ENCODE results near the gene TPSG1.

TPSG1 gene

DNA sequence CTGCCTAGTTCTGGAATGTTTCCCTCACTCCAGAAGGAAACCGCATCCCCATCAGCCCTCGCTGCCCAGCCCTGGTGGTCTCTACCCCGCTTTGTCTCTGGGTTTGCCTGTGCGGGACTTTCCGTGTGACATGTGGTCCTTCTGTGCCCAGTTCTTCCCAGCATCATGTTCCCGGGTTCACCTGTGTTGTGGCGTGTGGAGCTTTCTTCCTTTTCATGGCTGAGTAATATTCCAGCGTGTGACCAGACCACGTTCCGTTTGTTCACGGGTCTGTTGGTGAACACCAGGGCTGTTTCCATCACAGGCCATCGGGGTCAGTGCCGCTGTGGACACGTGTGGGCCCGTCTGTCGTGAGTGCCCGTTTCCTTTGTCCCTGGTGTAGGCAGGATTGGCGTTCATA is 40.1 kb downstream of the TPSG1 start:
- Histone ChIP-seq H3K9me3 (ENCODE audit: control insufficient read depth, low read length) (no peaks in the 10 kb centered on the region), H3K4me3 (ENCODE audit: insufficient read depth, low read depth, low read length) (no peak overlapping the region), H3K4me1 (ENCODE audit: control insufficient read depth, insufficient read depth, low read length) (peaks cover 19% of the 10 kb centered on the region), H3K27me3 (ENCODE audit: control insufficient read depth, insufficient read depth, low read length, poor library complexity, severe bottlenecking) (no peaks in the 10 kb centered on the region), H3K27ac (ENCODE audit: insufficient read depth, low read depth, low read length, poor library complexity, severe bottlenecking) (no peak overlapping the region), H3K36me3 (ENCODE audit: control insufficient read depth, insufficient read depth, low read length) (no peaks in the 10 kb centered on the region)
- 96 to 97% methylated on average over 18 of the region's 18 CpGs for WGBS, 2 experiments

DNA sequence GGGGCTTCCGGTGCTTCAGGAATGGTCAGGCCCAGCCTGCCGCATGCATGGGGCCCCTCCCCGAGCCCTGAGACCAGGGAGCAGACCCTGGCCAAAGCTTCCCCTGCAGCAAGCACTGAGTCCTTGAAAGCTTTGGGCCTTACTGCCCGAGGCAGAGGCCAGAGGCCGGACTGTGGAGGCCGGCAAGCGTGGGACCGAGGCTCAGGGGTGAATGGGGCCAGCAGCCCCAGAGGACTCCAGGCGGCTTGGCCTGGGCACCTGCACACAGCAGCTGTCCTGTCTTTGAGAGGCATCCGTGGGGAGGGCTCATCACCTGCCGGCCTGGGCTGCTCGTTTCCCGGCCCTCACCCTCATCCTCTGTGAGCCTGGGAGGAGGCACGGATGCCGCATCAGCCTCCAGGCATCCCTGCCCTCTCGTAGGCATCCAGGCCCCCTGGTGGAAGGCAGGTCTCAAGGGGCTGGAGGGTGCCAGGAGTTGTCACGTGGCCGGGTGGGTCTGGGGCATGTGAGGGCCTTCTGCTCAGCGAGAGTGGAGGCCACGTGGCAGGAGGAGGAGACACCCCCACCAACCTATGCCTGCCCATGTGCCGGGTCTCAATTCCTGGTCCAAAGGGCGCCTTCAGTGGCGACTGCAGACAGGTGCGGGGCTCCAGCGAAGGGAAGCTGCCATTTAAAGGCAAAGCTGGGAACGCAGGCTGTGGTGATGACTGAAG is 40.8 kb downstream of the TPSG1 start:
- Histone ChIP-seq H3K4me1 (ENCODE audit: control insufficient read depth, insufficient read depth, low read length) (peaks cover 19% of the 10 kb centered on the region), H3K4me3 (ENCODE audit: insufficient read depth, low read depth, low read length) (no peak overlapping the region), H3K27me3 (ENCODE audit: control insufficient read depth, insufficient read depth, low read length, poor library complexity, severe bottlenecking) (no peaks in the 10 kb centered on the region), H3K9me3 (ENCODE audit: control insufficient read depth, low read length) (no peaks in the 10 kb centered on the region), H3K27ac (ENCODE audit: insufficient read depth, low read depth, low read length, poor library complexity, severe bottlenecking) (no peak overlapping the region), H3K36me3 (ENCODE audit: control insufficient read depth, insufficient read depth, low read length) (no peaks in the 10 kb centered on the region)
- WGBS, 2 experiments: 93 to 94% methylated on average over 26 of the region's 26 CpGs

DNA sequence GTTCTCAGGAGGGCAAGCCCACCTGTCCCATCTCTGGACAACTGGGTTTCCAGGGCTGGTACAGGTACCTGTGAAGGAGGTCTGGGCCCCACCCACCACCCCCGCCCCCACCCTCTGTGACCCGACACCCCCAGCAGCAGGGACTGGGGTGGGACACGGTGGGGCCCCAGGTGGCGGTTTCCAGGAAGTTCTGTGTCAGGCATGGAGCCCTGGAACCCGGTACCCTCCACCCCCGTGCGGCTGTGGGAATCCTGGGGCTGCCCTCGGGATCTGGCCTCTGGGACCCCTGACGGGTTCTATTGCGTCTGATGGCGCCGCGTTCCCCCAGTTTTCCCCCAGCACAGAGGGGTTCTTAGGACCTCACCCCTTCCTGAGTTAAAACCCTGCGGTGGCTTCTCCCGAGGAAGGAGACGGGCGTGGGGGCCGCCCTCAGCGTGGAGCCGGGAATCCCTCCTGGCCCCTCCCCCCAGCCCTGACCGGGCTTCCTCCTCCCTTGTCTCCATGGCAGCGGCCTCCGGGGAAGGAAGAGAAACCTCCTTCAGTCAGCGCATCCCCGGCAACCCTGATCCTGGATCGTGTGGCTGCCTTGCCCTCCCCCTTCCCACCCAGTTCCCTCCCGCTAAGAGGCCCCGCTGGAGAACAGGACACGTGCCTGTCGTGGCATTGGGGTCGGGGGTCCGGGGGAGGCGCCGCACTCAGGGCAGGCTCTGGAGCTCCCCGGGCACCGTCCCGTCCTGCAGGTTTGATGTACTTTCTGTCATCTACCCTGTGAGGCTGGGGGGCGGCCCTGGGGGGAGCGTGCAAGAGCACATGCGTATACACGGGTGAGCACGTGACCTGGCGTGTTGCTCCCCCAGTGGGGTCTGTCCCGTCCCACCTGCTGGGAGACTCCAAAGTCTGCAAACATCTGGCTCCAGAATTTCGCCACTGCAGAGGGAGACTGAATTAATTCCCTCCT is 41.8 kb downstream of the TPSG1 start:
- H3K9me3 ChIP-seq (ENCODE audit: control insufficient read depth, low read length): no peaks in the 10 kb centered on the region
- no peak overlapping the region for H3K27ac ChIP-seq (ENCODE audit: insufficient read depth, low read depth, low read length, poor library complexity, severe bottlenecking)
- peaks cover 19% of the 10 kb centered on the region for H3K4me1 ChIP-seq (ENCODE audit: control insufficient read depth, insufficient read depth, low read length)
- no peaks in the 10 kb centered on the region for H3K27me3 ChIP-seq (ENCODE audit: control insufficient read depth, insufficient read depth, low read length, poor library complexity, severe bottlenecking)
- H3K4me3 ChIP-seq (ENCODE audit: insufficient read depth, low read depth, low read length): no peak overlapping the region
- 62 to 63% methylated on average over 45 of the region's 45 CpGs for WGBS, 2 experiments
- no peaks in the 10 kb centered on the region for H3K36me3 ChIP-seq (ENCODE audit: control insufficient read depth, insufficient read depth, low read length)

DNA sequence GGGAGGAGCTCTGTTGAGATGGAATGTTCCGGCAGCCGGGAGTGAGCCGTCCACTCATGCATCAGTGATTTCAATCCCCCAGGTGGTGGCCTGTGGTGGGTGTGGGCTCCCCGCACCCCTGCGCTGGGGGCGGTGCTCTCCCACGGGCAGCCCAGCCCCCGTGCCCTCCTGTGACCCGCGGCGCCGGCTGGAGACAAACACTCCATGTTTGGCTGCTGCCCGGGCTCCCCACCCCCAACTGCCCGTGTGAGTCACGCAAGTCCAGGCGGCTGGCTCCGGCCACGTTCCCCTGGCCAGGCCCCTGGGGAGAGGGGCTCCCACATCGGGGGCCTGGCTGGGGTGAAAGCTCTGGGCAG is 42.8 kb downstream of the TPSG1 start:
- Histone ChIP-seq H3K4me1 (ENCODE audit: control insufficient read depth, insufficient read depth, low read length) (peaks cover 19% of the 10 kb centered on the region), H3K9me3 (ENCODE audit: control insufficient read depth, low read length) (no peaks in the 10 kb centered on the region), H3K36me3 (ENCODE audit: control insufficient read depth, insufficient read depth, low read length) (no peaks in the 10 kb centered on the region), H3K27ac (ENCODE audit: insufficient read depth, low read depth, low read length, poor library complexity, severe bottlenecking) (no peak overlapping the region), H3K27me3 (ENCODE audit: control insufficient read depth, insufficient read depth, low read length, poor library complexity, severe bottlenecking) (no peaks in the 10 kb centered on the region), H3K4me3 (ENCODE audit: insufficient read depth, low read depth, low read length) (no peak overlapping the region)
- 61 to 71% methylated on average over 19 of the region's 19 CpGs for WGBS, 2 experiments

DNA sequence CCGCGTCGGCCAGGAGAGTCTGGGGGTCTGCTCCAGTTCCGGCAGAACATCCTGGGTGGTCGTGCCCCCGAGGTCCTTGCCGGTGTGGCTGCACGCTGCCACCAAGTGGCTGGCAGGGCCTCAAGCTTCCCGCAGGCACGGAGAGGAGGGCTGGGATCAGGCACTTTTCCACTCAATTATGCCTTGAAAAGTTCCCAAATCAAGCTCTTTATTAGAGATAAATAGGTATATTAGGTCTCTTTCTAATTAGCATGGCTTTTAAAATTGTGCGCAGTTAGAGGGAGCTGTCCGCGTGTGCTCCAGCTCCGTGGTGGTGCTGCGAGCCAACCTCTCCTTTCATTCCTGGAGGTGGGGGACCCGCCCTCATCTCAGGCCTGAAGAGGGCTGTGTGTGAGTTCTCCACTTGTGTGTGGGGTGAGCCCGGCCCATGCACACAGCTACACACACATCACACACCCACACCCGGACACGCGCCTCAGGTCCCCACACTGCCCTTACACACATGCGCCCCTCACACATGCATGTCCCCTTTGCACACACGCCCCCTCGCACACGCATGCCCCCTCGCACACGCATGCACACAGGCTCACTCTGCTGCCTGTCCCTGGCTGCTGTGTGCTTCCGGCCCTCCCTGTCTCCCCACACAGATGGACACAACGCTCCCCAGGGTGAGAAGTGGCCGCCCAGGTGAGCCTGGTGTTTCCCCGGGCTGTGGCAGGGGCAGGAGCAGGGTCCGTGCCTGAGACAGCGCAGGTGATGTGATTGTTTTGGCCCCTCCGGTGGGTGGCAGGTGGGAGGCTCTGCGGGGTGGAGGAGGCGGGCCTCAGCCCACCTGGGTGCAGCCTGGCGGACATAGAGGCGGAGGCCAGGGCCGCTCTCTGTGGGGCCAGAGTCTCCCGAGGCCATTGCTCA is 43.4 kb downstream of the TPSG1 start:
- H3K36me3 ChIP-seq (ENCODE audit: control insufficient read depth, insufficient read depth, low read length): no peaks in the 10 kb centered on the region
- H3K4me3 ChIP-seq (ENCODE audit: insufficient read depth, low read depth, low read length): no peak overlapping the region
- peaks cover 20% of the 10 kb centered on the region for H3K4me1 ChIP-seq (ENCODE audit: control insufficient read depth, insufficient read depth, low read length)
- WGBS, 2 experiments: 82 to 84% methylated on average over 39 of the region's 39 CpGs
- no peaks in the 10 kb centered on the region for H3K27me3 ChIP-seq (ENCODE audit: control insufficient read depth, insufficient read depth, low read length, poor library complexity, severe bottlenecking)
- no peak overlapping the region for H3K27ac ChIP-seq (ENCODE audit: insufficient read depth, low read depth, low read length, poor library complexity, severe bottlenecking)
- no peaks in the 10 kb centered on the region for H3K9me3 ChIP-seq (ENCODE audit: control insufficient read depth, low read length)

DNA sequence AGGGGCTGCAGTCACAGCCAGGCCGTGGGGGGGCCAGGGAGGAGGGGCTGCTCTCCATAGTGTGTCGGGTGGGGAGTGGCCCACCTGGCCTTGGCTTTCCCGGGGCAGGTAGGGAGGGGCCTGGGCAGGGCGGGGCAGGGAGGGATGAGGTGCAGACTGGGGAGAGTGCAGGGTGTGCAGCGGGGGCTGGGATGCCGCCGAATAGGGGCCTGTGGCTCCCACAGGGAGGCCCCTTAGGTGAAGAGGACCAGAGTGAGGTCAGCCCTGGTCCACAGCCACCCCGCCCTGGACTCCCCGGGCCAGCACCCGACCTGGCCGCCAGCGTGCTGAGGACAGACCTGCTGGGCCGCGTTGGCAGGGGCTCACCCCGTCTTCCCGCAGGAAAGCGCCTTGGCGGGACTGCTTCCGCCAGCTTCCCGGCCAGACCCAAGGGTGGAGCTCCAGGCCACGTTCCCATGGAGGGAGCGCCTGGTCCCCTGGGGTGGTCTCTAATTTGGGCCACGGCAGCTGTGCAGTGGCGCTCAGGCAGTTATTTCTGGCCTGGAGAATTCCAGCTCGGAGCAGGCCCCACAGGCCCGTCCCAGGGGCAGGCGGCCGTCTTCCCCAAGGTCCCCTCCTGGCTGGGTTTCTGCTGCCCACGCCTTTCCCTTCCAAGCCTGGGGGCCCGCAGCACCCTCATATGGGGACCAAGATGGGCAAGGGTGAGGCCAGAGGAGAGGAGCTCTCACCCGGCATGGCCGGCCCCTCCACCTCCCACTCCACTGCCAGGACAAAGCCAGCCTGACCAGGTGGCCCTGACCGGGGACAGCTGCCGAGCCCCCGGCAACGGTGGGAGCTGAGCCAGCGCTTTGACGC is 44.3 kb downstream of the TPSG1 start:
- no peak overlapping the region for H3K4me3 ChIP-seq (ENCODE audit: insufficient read depth, low read depth, low read length)
- no peaks in the 10 kb centered on the region for H3K27me3 ChIP-seq (ENCODE audit: control insufficient read depth, insufficient read depth, low read length, poor library complexity, severe bottlenecking)
- no peaks in the 10 kb centered on the region for H3K36me3 ChIP-seq (ENCODE audit: control insufficient read depth, insufficient read depth, low read length)
- H3K9me3 ChIP-seq (ENCODE audit: control insufficient read depth, low read length): no peaks in the 10 kb centered on the region
- H3K27ac ChIP-seq (ENCODE audit: insufficient read depth, low read depth, low read length, poor library complexity, severe bottlenecking): no peak overlapping the region
- H3K4me1 ChIP-seq (ENCODE audit: control insufficient read depth, insufficient read depth, low read length): peaks cover 23% of the 10 kb centered on the region
- WGBS, 2 experiments: 87 to 89% methylated on average over 38 of the region's 38 CpGs

DNA sequence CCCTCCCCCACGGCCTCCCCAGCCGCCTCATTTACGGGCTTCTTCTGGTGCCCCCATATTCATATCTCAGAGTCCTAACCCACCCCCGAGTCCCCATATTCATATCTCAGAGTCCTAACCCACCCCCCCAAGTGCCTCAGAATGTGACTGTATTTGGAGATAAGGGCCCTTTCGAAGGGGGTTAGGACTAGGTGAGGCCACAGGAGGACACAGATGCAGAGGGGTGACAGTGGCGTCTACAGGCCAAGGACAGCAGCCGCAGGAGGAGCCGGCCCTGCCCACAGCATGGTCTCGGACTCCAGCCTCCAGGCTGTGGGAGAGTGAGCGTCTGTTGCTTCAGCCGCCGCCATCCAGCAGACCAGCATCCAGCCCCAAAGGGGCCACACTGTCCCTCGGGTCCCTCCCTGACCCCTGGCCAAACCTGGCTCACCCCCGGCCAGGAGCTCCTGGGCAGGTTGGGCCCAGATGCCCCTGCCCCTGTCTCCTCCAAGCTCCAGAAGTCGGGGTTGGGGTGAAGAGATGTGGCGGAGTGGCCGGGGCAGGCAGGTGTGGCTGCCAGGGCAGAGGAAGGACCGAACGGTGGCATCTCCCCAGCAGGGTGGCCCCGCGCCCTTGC is 46.7 kb downstream of the TPSG1 start:
- H3K36me3 ChIP-seq (ENCODE audit: control insufficient read depth, insufficient read depth, low read length): no peaks in the 10 kb centered on the region

DNA sequence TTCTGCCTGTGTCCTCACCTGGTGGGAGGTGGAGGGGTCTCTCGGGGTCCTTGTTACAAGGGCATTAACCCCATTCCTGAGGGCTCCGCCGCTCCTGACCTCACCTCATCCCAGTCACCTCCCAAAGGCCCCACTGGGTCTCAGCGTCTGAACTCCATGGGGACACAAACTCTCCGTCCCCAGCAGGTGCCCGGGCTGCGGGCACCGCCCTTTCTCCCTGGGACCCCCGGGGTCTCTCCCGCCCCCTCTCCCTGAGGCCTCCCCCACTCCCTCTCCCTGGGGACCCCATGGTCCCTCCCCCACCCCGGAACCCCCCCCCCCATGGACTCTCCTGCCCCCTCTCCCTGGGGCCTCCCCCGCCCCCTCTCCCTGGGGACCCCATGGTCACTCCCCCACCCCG is 47.3 kb downstream of the TPSG1 start:
- Histone ChIP-seq H3K27me3 (ENCODE audit: control insufficient read depth, insufficient read depth, low read length, poor library complexity, severe bottlenecking) (no peaks in the 10 kb centered on the region), H3K27ac (ENCODE audit: insufficient read depth, low read depth, low read length, poor library complexity, severe bottlenecking) (no peak overlapping the region), H3K4me3 (ENCODE audit: insufficient read depth, low read depth, low read length) (no peak overlapping the region), H3K36me3 (ENCODE audit: control insufficient read depth, insufficient read depth, low read length) (no peaks in the 10 kb centered on the region), H3K9me3 (ENCODE audit: control insufficient read depth, low read length) (no peaks in the 10 kb centered on the region), H3K4me1 (ENCODE audit: control insufficient read depth, insufficient read depth, low read length) (peaks cover 14% of the 10 kb centered on the region)
- 95 to 96% methylated on average over 8 to 10 of the region's 13 CpGs for WGBS, 2 experiments

More for the DNA sequence above, 46.7 kb downstream of the TPSG1 start:
- Histone ChIP-seq H3K4me1 (ENCODE audit: control insufficient read depth, insufficient read depth, low read length) (peaks cover 16% of the 10 kb centered on the region), H3K27me3 (ENCODE audit: control insufficient read depth, insufficient read depth, low read length, poor library complexity, severe bottlenecking) (no peaks in the 10 kb centered on the region), H3K9me3 (ENCODE audit: control insufficient read depth, low read length) (no peaks in the 10 kb centered on the region), H3K27ac (ENCODE audit: insufficient read depth, low read depth, low read length, poor library complexity, severe bottlenecking) (no peak overlapping the region), H3K4me3 (ENCODE audit: insufficient read depth, low read depth, low read length) (no peak overlapping the region)
- WGBS, 2 experiments: 92 to 94% methylated on average over 20 to 21 of the region's 21 CpGs

DNA sequence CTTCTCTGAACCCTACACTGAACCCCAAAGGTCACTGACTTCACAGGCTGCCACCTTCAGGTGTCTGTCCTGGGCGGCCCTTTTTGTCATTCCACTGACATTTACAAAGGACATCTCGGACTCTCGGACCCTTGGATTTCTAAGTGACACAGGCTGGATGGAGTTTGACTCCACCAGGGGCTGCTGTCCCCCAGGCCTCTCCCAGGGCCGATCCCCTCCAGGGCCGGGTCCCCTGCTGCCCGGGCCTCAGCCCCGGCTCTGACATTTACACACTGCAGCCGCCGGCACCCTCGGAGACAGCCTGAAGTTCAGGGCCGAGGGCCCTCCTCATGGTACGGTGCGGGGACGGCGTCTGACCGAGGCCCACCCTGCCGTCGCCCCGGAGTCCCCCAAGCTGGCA is 48.0 kb downstream of the TPSG1 start:
- WGBS, 2 experiments: 92% methylated on average over 19 of the region's 19 CpGs
- Histone ChIP-seq H3K27me3 (ENCODE audit: control insufficient read depth, insufficient read depth, low read length, poor library complexity, severe bottlenecking) (no peaks in the 10 kb centered on the region), H3K9me3 (ENCODE audit: control insufficient read depth, low read length) (no peaks in the 10 kb centered on the region), H3K36me3 (ENCODE audit: control insufficient read depth, insufficient read depth, low read length) (no peaks in the 10 kb centered on the region), H3K27ac (ENCODE audit: insufficient read depth, low read depth, low read length, poor library complexity, severe bottlenecking) (no peak overlapping the region), H3K4me3 (ENCODE audit: insufficient read depth, low read depth, low read length) (no peak overlapping the region), H3K4me1 (ENCODE audit: control insufficient read depth, insufficient read depth, low read length) (peaks cover 7% of the 10 kb centered on the region)

Data from ectodermal cell (in vitro differentiated cells).